ENCODE results near the gene TBC1D32. TPM values are rescaled to one million over a fixed set of nuclear protein-coding genes. Genes with fewer than 3 reads are reported as not detected.
A peak's percentile ranks its signal among the peaks of the same experiment; 100 is the strongest.
"Not testable (repeated sequence)": the region's sequence is repeated elsewhere in the genome, so short reads cannot be mapped to it uniquely, and the experiment has no call there.

TBC1D32 gene
- total RNA-seq, 2 experiments from 2014 or later: 9.4 to 9.8 TPM

GRCh38 chr6:121302882-121303281 is 31.4 kb downstream of the TBC1D32 start:
- H3K9me3 Mint-ChIP-seq: no peaks in the 10 kb centered on the region
- ChIA-PET POLR2A (interaction anchor here (0.5 kb wide), 1 partner anchor 129 kb away, joined by 3 read pairs; no protein-coding TSS in a partner anchor), CTCF (no interaction called here)
- no peak overlapping the region for H3K4me3 Mint-ChIP-seq
- no peak overlapping the region for H3K27ac Mint-ChIP-seq
- H3K4me1 Mint-ChIP-seq (ENCODE audit: low read depth): no peaks in the 10 kb centered on the region
- intact Hi-C loops (cut with DNase I, micrococcal nuclease): loop anchor here in 1 of 2 experiments (10.0 kb wide), 1 partner anchor 1948 kb away; no protein-coding TSS in a partner anchor
- no peak overlapping the region for H3K4me3 ChIP-seq (ENCODE audit: low read length)
- no peaks in the 10 kb centered on the region for H3K4me1 ChIP-seq (ENCODE audit: insufficient read depth, low read length)
- no peaks in the 10 kb centered on the region for H3K27me3 Mint-ChIP-seq
- no peaks in the 10 kb centered on the region for H3K36me3 ChIP-seq (ENCODE audit: insufficient read depth, low read length)
- no peak overlapping the region for H3K27ac ChIP-seq (ENCODE audit: low read depth in 1 of 2, low read length in 2 of 2)
- H3K36me3 Mint-ChIP-seq (ENCODE audit: low read depth): peaks cover 29% of the 10 kb centered on the region
- TF ChIP-seq, protein P1, sequence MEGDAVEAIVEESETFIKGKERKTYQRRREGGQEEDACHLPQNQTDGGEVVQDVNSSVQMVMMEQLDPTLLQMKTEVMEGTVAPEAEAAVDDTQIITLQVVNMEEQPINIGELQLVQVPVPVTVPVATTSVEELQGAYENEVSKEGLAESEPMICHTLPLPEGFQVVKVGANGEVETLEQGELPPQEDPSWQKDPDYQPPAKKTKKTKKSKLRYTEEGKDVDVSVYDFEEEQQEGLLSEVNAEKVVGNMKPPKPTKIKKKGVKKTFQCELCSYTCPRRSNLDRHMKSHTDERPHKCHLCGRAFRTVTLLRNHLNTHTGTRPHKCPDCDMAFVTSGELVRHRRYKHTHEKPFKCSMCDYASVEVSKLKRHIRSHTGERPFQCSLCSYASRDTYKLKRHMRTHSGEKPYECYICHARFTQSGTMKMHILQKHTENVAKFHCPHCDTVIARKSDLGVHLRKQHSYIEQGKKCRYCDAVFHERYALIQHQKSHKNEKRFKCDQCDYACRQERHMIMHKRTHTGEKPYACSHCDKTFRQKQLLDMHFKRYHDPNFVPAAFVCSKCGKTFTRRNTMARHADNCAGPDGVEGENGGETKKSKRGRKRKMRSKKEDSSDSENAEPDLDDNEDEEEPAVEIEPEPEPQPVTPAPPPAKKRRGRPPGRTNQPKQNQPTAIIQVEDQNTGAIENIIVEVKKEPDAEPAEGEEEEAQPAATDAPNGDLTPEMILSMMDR (IDR thresholded peaks at IDR 0.05): no peak
- H3K9me3 ChIP-seq (ENCODE audit: control insufficient read depth in 1 of 2, insufficient read depth in 1 of 2, low read length in 2 of 2): no peaks in the 10 kb centered on the region
- ATAC-seq (ENCODE audit: poor library complexity) (no peak), DNase-seq (no peak)
- no peaks in the 10 kb centered on the region for H3K27me3 ChIP-seq (ENCODE audit: control insufficient read depth in 1 of 2, insufficient read depth in 2 of 2, low read length in 2 of 2)

GRCh38 chr6:121301156-121301555 is 33.1 kb downstream of the TBC1D32 start:
- intact Hi-C loops (cut with DNase I, micrococcal nuclease): loop anchor here in 1 of 2 experiments (10.0 kb wide), 1 partner anchor 1946 kb away; no protein-coding TSS in a partner anchor
- H3K4me1 ChIP-seq (ENCODE audit: insufficient read depth, low read length); H3K4me3 Mint-ChIP-seq; H3K27me3 ChIP-seq (ENCODE audit: control insufficient read depth in 1 of 2, insufficient read depth in 2 of 2, low read length in 2 of 2); H3K36me3 ChIP-seq (ENCODE audit: insufficient read depth, low read length); POLR2A ChIA-PET; H3K27me3 Mint-ChIP-seq; DNase-seq; H3K9me3 ChIP-seq (ENCODE audit: control insufficient read depth in 1 of 2, insufficient read depth in 1 of 2, low read length in 2 of 2); H3K9me3 Mint-ChIP-seq; H3K4me1 Mint-ChIP-seq (ENCODE audit: low read depth); CTCF ChIA-PET; H3K27ac ChIP-seq (ENCODE audit: low read depth in 1 of 2, low read length in 2 of 2); H3K27ac Mint-ChIP-seq; ATAC-seq (ENCODE audit: poor library complexity); H3K4me3 ChIP-seq (ENCODE audit: low read length): not testable (repeated sequence)
- peaks cover 34% of the 10 kb centered on the region for H3K36me3 Mint-ChIP-seq (ENCODE audit: low read depth)

DNA sequence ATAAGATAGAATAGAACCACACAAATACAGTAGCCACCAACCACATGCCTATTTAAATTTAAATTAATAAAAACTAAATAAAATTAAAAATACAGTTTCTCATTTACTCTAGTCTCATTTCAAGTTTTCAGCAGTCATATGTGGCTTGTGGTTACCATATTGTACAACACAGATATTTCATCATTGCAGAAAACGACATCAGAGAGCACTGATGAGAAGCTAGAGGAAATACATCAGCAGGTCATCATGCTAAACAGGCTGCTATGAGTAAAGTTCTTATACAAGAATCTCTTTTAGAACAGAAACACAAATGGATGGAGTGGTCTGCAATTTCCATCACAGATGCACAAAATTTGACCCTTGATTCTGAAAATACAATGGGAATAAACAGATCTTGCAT is 36.6 kb downstream of the TBC1D32 start:
- ChIA-PET CTCF (no interaction called here), POLR2A (no interaction called here)
- Histone ChIP-seq H3K9me3 (ENCODE audit: control insufficient read depth in 1 of 2, insufficient read depth in 1 of 2, low read length in 2 of 2) (no peaks in the 10 kb centered on the region), H3K4me1 (ENCODE audit: insufficient read depth, low read length) (no peaks in the 10 kb centered on the region), H3K4me3 (ENCODE audit: low read length) (no peak overlapping the region), H3K27ac (ENCODE audit: low read depth in 1 of 2, low read length in 2 of 2) (no peak overlapping the region), H3K36me3 (ENCODE audit: insufficient read depth, low read length) (no peaks in the 10 kb centered on the region), H3K27me3 (ENCODE audit: control insufficient read depth in 1 of 2, insufficient read depth in 2 of 2, low read length in 2 of 2) (no peaks in the 10 kb centered on the region)
- Mint-ChIP-seq H3K9me3 (no peaks in the 10 kb centered on the region), H3K4me3 (no peak overlapping the region), H3K27ac (no peak overlapping the region), H3K36me3 (ENCODE audit: low read depth) (peaks cover 56% of the 10 kb centered on the region), H3K27me3 (no peaks in the 10 kb centered on the region), H3K4me1 (ENCODE audit: low read depth) (no peaks in the 10 kb centered on the region)
- intact Hi-C loops (cut with DNase I, micrococcal nuclease): no loop called here
- ATAC-seq (ENCODE audit: poor library complexity) (no peak), DNase-seq (peak in 1 of 14 experiments; percentile 5)
- TF ChIP-seq, protein P1 (IDR thresholded peaks at IDR 0.05): no peak

DNA sequence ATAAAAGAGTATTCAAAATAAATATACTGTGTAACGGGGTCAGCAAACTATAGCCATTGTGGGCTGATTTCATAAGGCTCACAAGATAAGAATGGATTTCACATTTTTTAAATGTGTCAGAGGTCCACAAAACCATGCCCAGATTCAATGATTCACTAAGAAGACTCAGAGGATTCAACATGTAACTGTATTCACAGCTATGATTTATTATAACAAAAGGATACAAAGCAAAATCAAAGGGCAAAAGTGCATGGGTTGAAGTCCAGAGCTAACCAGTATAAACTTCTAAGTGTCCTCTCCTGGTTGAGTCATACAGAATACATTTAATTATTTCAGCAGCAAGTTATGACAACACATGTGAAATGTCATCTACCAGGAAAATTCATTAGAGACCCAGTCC is 49.2 kb downstream of the TBC1D32 start:
- H3K27ac ChIP-seq (ENCODE audit: low read depth in 1 of 2, low read length in 2 of 2): no peak overlapping the region
- no peak overlapping the region for H3K27ac Mint-ChIP-seq
- no peak for DNase-seq
- H3K36me3 Mint-ChIP-seq (ENCODE audit: low read depth): peaks cover 67% of the 10 kb centered on the region
- H3K4me3 Mint-ChIP-seq: no peak overlapping the region
- ChIA-PET CTCF (no interaction called here), POLR2A (no interaction called here)
- H3K4me3 ChIP-seq (ENCODE audit: low read length): no peak overlapping the region
- H3K9me3 ChIP-seq (ENCODE audit: control insufficient read depth in 1 of 2, insufficient read depth in 1 of 2, low read length in 2 of 2): no peaks in the 10 kb centered on the region
- H3K9me3 Mint-ChIP-seq: no peaks in the 10 kb centered on the region
- no peaks in the 10 kb centered on the region for H3K4me1 ChIP-seq (ENCODE audit: insufficient read depth, low read length)
- H3K36me3 ChIP-seq (ENCODE audit: insufficient read depth, low read length): no peaks in the 10 kb centered on the region
- TF ChIP-seq, protein P1 (IDR thresholded peaks at IDR 0.05): no peak
- no peaks in the 10 kb centered on the region for H3K27me3 Mint-ChIP-seq
- H3K27me3 ChIP-seq (ENCODE audit: control insufficient read depth in 1 of 2, insufficient read depth in 2 of 2, low read length in 2 of 2): no peaks in the 10 kb centered on the region
- H3K4me1 Mint-ChIP-seq (ENCODE audit: low read depth): no peaks in the 10 kb centered on the region
- intact Hi-C loops (cut with DNase I, micrococcal nuclease): no loop called here
- ATAC-seq (ENCODE audit: poor library complexity): no peak

All from CD4-positive, alpha-beta T cell (primary cell).